ENCODE results near the gene DNAH11.

DNA sequence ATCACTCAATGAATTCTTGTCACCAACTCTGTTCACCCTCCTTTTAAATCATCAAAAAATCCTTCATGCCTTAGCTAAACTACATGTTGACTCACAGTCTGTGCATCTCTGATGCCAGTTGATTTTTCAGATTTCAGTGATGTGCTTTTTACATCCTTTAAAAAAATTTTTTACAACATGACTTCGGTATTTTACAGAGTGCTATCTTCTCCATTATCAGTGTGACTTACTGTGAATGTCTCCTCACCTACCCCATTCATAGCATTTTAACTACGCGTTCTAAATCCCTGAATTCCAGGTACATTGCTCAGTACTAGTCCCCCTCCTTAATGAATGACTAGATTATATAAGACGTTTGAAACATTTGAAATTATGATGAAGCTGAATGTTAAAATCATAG, 98.7 kb downstream of the DNAH11 start:
- TF ChIP-seq GABPA (IDR thresholded peaks at IDR 0.05 in 1 of 2, conservative IDR thresholded peaks at IDR 0.05 in 1 of 2) = no peak
- TF ChIP-seq, protein P1, sequence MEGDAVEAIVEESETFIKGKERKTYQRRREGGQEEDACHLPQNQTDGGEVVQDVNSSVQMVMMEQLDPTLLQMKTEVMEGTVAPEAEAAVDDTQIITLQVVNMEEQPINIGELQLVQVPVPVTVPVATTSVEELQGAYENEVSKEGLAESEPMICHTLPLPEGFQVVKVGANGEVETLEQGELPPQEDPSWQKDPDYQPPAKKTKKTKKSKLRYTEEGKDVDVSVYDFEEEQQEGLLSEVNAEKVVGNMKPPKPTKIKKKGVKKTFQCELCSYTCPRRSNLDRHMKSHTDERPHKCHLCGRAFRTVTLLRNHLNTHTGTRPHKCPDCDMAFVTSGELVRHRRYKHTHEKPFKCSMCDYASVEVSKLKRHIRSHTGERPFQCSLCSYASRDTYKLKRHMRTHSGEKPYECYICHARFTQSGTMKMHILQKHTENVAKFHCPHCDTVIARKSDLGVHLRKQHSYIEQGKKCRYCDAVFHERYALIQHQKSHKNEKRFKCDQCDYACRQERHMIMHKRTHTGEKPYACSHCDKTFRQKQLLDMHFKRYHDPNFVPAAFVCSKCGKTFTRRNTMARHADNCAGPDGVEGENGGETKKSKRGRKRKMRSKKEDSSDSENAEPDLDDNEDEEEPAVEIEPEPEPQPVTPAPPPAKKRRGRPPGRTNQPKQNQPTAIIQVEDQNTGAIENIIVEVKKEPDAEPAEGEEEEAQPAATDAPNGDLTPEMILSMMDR (IDR thresholded peaks at IDR 0.05; ENCODE audit: low read depth, low read length, missing input control) = no peak
- TF ChIP-seq FOXA1 (IDR thresholded peaks at IDR 0.05) = no peak
- TF ChIP-seq, protein P2, sequence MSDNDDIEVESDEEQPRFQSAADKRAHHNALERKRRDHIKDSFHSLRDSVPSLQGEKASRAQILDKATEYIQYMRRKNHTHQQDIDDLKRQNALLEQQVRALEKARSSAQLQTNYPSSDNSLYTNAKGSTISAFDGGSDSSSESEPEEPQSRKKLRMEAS (IDR thresholded peaks at IDR 0.05) = no peak
- TF ChIP-seq, protein P3, sequence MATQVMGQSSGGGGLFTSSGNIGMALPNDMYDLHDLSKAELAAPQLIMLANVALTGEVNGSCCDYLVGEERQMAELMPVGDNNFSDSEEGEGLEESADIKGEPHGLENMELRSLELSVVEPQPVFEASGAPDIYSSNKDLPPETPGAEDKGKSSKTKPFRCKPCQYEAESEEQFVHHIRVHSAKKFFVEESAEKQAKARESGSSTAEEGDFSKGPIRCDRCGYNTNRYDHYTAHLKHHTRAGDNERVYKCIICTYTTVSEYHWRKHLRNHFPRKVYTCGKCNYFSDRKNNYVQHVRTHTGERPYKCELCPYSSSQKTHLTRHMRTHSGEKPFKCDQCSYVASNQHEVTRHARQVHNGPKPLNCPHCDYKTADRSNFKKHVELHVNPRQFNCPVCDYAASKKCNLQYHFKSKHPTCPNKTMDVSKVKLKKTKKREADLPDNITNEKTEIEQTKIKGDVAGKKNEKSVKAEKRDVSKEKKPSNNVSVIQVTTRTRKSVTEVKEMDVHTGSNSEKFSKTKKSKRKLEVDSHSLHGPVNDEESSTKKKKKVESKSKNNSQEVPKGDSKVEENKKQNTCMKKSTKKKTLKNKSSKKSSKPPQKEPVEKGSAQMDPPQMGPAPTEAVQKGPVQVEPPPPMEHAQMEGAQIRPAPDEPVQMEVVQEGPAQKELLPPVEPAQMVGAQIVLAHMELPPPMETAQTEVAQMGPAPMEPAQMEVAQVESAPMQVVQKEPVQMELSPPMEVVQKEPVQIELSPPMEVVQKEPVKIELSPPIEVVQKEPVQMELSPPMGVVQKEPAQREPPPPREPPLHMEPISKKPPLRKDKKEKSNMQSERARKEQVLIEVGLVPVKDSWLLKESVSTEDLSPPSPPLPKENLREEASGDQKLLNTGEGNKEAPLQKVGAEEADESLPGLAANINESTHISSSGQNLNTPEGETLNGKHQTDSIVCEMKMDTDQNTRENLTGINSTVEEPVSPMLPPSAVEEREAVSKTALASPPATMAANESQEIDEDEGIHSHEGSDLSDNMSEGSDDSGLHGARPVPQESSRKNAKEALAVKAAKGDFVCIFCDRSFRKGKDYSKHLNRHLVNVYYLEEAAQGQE (IDR thresholded peaks at IDR 0.05) = no peak
- TF ChIP-seq TAF1 (conservative IDR thresholded peaks at IDR 0.05) = no peak
- TF ChIP-seq JUND (IDR thresholded peaks at IDR 0.05) = no peak
- TF ChIP-seq, protein P4, sequence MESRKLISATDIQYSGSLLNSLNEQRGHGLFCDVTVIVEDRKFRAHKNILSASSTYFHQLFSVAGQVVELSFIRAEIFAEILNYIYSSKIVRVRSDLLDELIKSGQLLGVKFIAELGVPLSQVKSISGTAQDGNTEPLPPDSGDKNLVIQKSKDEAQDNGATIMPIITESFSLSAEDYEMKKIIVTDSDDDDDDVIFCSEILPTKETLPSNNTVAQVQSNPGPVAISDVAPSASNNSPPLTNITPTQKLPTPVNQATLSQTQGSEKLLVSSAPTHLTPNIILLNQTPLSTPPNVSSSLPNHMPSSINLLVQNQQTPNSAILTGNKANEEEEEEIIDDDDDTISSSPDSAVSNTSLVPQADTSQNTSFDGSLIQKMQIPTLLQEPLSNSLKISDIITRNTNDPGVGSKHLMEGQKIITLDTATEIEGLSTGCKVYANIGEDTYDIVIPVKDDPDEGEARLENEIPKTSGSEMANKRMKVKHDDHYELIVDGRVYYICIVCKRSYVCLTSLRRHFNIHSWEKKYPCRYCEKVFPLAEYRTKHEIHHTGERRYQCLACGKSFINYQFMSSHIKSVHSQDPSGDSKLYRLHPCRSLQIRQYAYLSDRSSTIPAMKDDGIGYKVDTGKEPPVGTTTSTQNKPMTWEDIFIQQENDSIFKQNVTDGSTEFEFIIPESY (IDR thresholded peaks at IDR 0.05) = no peak
- TF ChIP-seq RAD21 (IDR thresholded peaks at IDR 0.05) = no peak
- TF ChIP-seq, protein P5, sequence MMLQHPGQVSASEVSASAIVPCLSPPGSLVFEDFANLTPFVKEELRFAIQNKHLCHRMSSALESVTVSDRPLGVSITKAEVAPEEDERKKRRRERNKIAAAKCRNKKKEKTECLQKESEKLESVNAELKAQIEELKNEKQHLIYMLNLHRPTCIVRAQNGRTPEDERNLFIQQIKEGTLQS (IDR thresholded peaks at IDR 0.05) = no peak
- TF ChIP-seq RXRA (IDR thresholded peaks at IDR 0.05) = no peak

Data from liver (tissue), 3 donors.